Keratinocyte (primary cell): ENCODE measurements around the gene TNNT1. TPM values are rescaled to one million over a fixed set of nuclear protein-coding genes. Genes with fewer than 3 reads are reported as not detected.

Experiments
- DNase-seq: peaks from one replicate; pipeline ENCODE4 v3.0.0-alpha.2; 2011; ENCODE audit warnings: low read depth, missing footprints, low spot score
- FAIRE-seq: peaks from 2 replicates; lab custom pipeline; 2011; peaks lifted over from hg19 to GRCh38; lab: Jason Lieb, UNC
- H2AFZ ChIP-seq: 2 replicates; pipeline ENCODE4 v1.6.0; 2012; ENCODE audit warnings: low read length, control low read depth, inconsistent platforms; ENCODE audit not compliant: control insufficient read depth
- H3K27ac ChIP-seq: 2 replicates; pipeline ENCODE4 v1.5.1; 2011; ENCODE audit warnings: low read length; ENCODE audit not compliant: control insufficient read depth, insufficient read depth
- H3K27me3 ChIP-seq: 3 replicates; pipeline ENCODE4 v1.6.0; 2011; ENCODE audit warnings: low read length; ENCODE audit not compliant: control insufficient read depth, insufficient read depth; ENCODE audit errors: extremely low read depth
- H3K36me3 ChIP-seq, 2 experiments: 2 replicates in 1 of 2; 3 replicates in 1 of 2; pipeline ENCODE4 v1.5.1; 2011; ENCODE audit warnings: low read length in 2 of 2, mild to moderate bottlenecking in 1 of 2; ENCODE audit not compliant: control insufficient read depth in 2 of 2, insufficient read depth in 2 of 2; ENCODE audit errors: extremely low read depth in 1 of 2
- H3K4me1 ChIP-seq: 3 replicates; pipeline ENCODE4 v1.5.1; 2011; ENCODE audit warnings: low read length; ENCODE audit not compliant: control insufficient read depth, insufficient read depth; ENCODE audit errors: extremely low read depth
- H3K4me2 ChIP-seq: 3 replicates; pipeline ENCODE4 v1.6.0; 2011; ENCODE audit warnings: low read depth, low read length; ENCODE audit not compliant: control insufficient read depth, insufficient read depth; ENCODE audit errors: extremely low read depth
- H3K4me3 ChIP-seq, 3 experiments: fragments of 200-600 bp in 1 of 3; sonication (generic) in 1 of 3; 2 replicates in 2 of 3; 3 replicates in 1 of 3; pipeline ENCODE4 v1.5.1; 2011 to 2016; ENCODE audit warnings: low read length in 3 of 3, mild to moderate bottlenecking in 3 of 3, control low read depth in 2 of 3, inconsistent platforms in 1 of 3, low read depth in 1 of 3, mixed read lengths in 1 of 3, mixed run types in 1 of 3, moderate library complexity in 1 of 3; ENCODE audit not compliant: control insufficient read depth in 2 of 3, insufficient read depth in 2 of 3; ENCODE audit errors: extremely low read depth in 1 of 3
- H3K79me2 ChIP-seq: 2 replicates; pipeline ENCODE4 v1.6.0; 2012; ENCODE audit warnings: low read length; ENCODE audit not compliant: control insufficient read depth, insufficient read depth
- H3K9ac ChIP-seq: 3 replicates; pipeline ENCODE4 v1.6.0; 2011; ENCODE audit warnings: low read length; ENCODE audit not compliant: control insufficient read depth, insufficient read depth; ENCODE audit errors: extremely low read depth
- H3K9me1 ChIP-seq: 3 replicates; pipeline ENCODE4 v1.6.0; 2011; ENCODE audit warnings: low read length; ENCODE audit not compliant: control insufficient read depth, insufficient read depth; ENCODE audit errors: extremely low read depth
- H3K9me3 ChIP-seq: 2 replicates; pipeline ENCODE4 v1.5.1; 2012; ENCODE audit warnings: low read depth, low read length; ENCODE audit not compliant: control insufficient read depth
- H4K20me1 ChIP-seq: 3 replicates; pipeline ENCODE4 v1.6.0; 2011; ENCODE audit warnings: low read length; ENCODE audit not compliant: control insufficient read depth, insufficient read depth; ENCODE audit errors: extremely low read depth
- EZH2 ChIP-seq: IDR thresholded peaks from one replicate; pipeline ENCODE4 v1.6.1; 2012; ENCODE audit warnings: inconsistent platforms, mild to moderate bottlenecking, low read length, moderate library complexity
- dilution Hi-C: fragments of 300-500 bp; cut with MboI; formaldehyde crosslinking; loops from one replicate; pipeline ENCODE4 v1.7.0; 2020; ENCODE audit warnings: low sequenced_read_pairs; ENCODE audit not compliant: extremely low pct_ligation_motif_present
- polyA plus RNA-seq, 5 experiments: library from polyadenylated mRNA; depleted of rRNA in 3 of 5; stranded (reverse) in 3 of 5; stranded (forward) in 1 of 5; unstranded in 1 of 5; fragments of >200 nt; gene quantifications; 1 replicate in 1 of 5; 2 replicates in 3 of 5; 3 replicates in 1 of 5; pipeline versions ENCODE4 v1.2.1 to v1.2.3, GENCODE V29; 2011 to 2012; ENCODE audit warnings: missing spikeins in 2 of 5, low read depth in 1 of 5, low replicate concordance in 1 of 5
- TF ChIP-seq, protein P1 (sequence below), 3 experiments: IDR thresholded peaks in 1 of 3; conservative IDR thresholded peaks in 1 of 3; optimal IDR thresholded peaks in 1 of 3; 2 replicates in 2 of 3; 3 replicates in 1 of 3; pipeline versions ENCODE3 to v1.5.1; 2011; ENCODE audit warnings: low read length in 3 of 3, mild to moderate bottlenecking in 3 of 3, moderate library complexity in 2 of 3, control low read depth in 1 of 3, inconsistent platforms in 1 of 3; ENCODE audit not compliant: insufficient read depth in 2 of 3; ENCODE audit errors: extremely low read depth in 1 of 3

The TNNT1 gene
- polyA plus RNA-seq, 1 donor (not counting 4 experiments of a cell fraction or from before 2014, with no cell fraction given) = 99.6 TPM

DNA sequence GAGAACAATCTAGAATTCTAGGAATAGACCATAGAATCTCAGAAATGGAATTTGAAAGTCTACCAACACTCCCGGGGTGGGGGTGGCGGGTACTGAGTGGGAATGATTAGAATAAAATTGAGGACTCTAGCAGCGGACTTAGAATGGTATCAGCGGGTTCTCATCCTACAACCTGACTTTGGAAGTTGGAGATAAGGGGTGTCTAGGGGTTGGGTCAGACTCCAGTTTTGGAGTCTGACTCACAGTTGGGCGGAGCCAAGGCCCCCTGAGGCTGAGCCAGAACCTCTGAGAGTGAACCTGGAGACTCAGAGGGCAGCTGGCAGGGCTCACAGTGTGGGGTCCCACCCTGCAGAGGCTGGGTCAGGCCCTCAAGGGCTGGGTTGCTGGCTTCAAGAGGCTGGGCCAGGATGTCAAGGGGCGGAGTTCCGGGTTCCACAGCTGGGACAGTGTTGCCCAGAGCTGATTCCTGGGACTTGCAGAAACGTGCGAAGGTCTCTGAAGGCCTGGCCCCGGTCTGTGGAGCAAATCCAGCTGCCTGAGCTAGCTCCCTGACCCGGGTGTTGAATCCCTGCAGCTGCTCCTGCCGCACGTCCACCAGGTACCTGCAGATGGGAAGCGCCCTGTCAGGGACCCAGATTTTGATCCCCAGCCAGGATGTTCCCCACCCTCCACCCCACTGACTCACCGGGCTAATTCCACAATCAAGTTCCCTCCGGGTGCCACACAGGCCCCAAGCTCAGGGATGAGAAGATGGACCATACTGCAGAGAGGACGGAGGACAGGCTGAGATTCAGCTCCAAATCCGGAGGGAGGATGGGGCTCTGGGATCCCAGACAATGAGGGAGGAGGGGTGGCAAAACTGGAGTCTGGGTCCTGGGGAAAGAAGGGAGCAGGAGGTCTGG is 10.1 kb upstream of the TNNT1 start:
- H3K4me3 ChIP-seq = peak overlapping the region; percentile 13 to 69 (median 48)
- peak overlapping the region; percentile 33 for H2AFZ ChIP-seq
- no peaks in the 10 kb centered on the region for H3K79me2 ChIP-seq
- no peak for DNase-seq
- no peaks in the 10 kb centered on the region for H4K20me1 ChIP-seq
- no peaks in the 10 kb centered on the region for H3K9me1 ChIP-seq
- FAIRE-seq = peak; percentile 73
- TF ChIP-seq EZH2 = no peak
- TF ChIP-seq, protein P1, sequence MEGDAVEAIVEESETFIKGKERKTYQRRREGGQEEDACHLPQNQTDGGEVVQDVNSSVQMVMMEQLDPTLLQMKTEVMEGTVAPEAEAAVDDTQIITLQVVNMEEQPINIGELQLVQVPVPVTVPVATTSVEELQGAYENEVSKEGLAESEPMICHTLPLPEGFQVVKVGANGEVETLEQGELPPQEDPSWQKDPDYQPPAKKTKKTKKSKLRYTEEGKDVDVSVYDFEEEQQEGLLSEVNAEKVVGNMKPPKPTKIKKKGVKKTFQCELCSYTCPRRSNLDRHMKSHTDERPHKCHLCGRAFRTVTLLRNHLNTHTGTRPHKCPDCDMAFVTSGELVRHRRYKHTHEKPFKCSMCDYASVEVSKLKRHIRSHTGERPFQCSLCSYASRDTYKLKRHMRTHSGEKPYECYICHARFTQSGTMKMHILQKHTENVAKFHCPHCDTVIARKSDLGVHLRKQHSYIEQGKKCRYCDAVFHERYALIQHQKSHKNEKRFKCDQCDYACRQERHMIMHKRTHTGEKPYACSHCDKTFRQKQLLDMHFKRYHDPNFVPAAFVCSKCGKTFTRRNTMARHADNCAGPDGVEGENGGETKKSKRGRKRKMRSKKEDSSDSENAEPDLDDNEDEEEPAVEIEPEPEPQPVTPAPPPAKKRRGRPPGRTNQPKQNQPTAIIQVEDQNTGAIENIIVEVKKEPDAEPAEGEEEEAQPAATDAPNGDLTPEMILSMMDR (optimal IDR thresholded peaks at IDR 0.05 in 1 of 3, IDR thresholded peaks at IDR 0.05 in 1 of 3, conservative IDR thresholded peaks at IDR 0.05 in 1 of 3; ENCODE audit: extremely low read depth in 1 of 3, insufficient read depth in 2 of 3, low read length in 3 of 3) = no peak
- H3K9me3 ChIP-seq = no peaks in the 10 kb centered on the region
- peak overlapping the region; percentile 64 for H3K9ac ChIP-seq
- dilution Hi-C loops = no loop called here
- H3K4me2 ChIP-seq = peak overlapping the region; percentile 82
- peak overlapping the region; percentile 54 for H3K27ac ChIP-seq
- no peaks in the 10 kb centered on the region for H3K36me3 ChIP-seq
- no peaks in the 10 kb centered on the region for H3K27me3 ChIP-seq
- peaks cover 22% of the 10 kb centered on the region for H3K4me1 ChIP-seq

DNA sequence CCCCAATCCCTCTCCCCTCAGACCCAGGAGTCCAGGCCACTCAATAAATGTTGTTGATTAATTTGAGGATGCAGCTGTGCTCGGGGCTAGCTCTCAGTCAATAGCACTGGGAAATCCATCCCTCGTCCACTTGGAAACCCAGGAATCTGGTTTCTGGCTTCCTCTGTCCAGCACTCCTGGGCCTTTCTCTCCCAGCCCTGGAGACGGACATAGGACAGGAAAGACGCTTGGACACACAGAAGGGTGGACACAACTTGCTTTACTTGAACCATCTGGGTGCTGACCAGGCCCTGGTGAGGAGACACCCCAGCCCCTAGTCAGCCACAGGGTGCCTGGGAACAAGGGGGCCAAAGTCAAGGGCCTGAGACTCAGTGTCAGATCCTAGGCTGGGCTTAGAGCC is 9.4 kb upstream of the TNNT1 start:
- no peak for DNase-seq
- no peak overlapping the region for H2AFZ ChIP-seq
- H3K9me1 ChIP-seq = no peaks in the 10 kb centered on the region
- H3K79me2 ChIP-seq = no peaks in the 10 kb centered on the region
- H3K27ac ChIP-seq = no peak overlapping the region
- H3K4me1 ChIP-seq = peaks cover 22% of the 10 kb centered on the region
- no peaks in the 10 kb centered on the region for H3K36me3 ChIP-seq
- no peak overlapping the region for H3K4me3 ChIP-seq
- no peaks in the 10 kb centered on the region for H3K9me3 ChIP-seq
- dilution Hi-C loops = no loop called here
- FAIRE-seq = no peak
- no peaks in the 10 kb centered on the region for H3K27me3 ChIP-seq
- H3K4me2 ChIP-seq = peak overlapping the region; percentile 82
- no peak for TF ChIP-seq EZH2
- TF ChIP-seq, protein P1 (optimal IDR thresholded peaks at IDR 0.05 in 1 of 3, IDR thresholded peaks at IDR 0.05 in 1 of 3, conservative IDR thresholded peaks at IDR 0.05 in 1 of 3; ENCODE audit: extremely low read depth in 1 of 3, insufficient read depth in 2 of 3, low read length in 3 of 3) = no peak
- H3K9ac ChIP-seq = no peak overlapping the region
- H4K20me1 ChIP-seq = no peaks in the 10 kb centered on the region
